Measurements from ENCODE around the gene IL2RA.

The IL2RA gene

GRCh38 chr10:6030217-6030616, 31.9 kb downstream of the IL2RA start:
- Mint-ChIP-seq H3K4me3 (no peak overlapping the region), H3K27ac (no peak overlapping the region), H3K27me3 (ENCODE audit: low read depth) (no peaks in the 10 kb centered on the region), H3K36me3 (ENCODE audit: low read depth) (peaks cover 58% of the 10 kb centered on the region), H3K9me3 (peaks cover 7% of the 10 kb centered on the region), H3K4me1 (ENCODE audit: low read depth) (peaks cover 41% of the 10 kb centered on the region)

GRCh38 chr10:6027929-6028328, 34.2 kb downstream of the IL2RA start:
- H3K4me3 Mint-ChIP-seq: no peak overlapping the region
- H3K4me1 Mint-ChIP-seq (ENCODE audit: low read depth): peaks cover 33% of the 10 kb centered on the region
- peaks cover 7% of the 10 kb centered on the region for H3K9me3 Mint-ChIP-seq
- peaks cover 60% of the 10 kb centered on the region for H3K36me3 Mint-ChIP-seq (ENCODE audit: low read depth)
- H3K27me3 Mint-ChIP-seq (ENCODE audit: low read depth): no peaks in the 10 kb centered on the region
- peak overlapping the region; percentile 63 for H3K27ac Mint-ChIP-seq

- Mint-ChIP-seq H3K4me1 (ENCODE audit: low read depth) (peaks cover 36% of the 10 kb centered on the region), H3K27ac (no peak overlapping the region), H3K4me3 (no peak overlapping the region), H3K9me3 (peaks cover 3% of the 10 kb centered on the region), H3K36me3 (ENCODE audit: low read depth) (peaks cover 69% of the 10 kb centered on the region), H3K27me3 (ENCODE audit: low read depth) (no peaks in the 10 kb centered on the region)
These were observed 36.4 kb downstream of the IL2RA start for GRCh38 chr10:6025683-6026255.

- H3K27me3 Mint-ChIP-seq (ENCODE audit: low read depth): no peaks in the 10 kb centered on the region
- peaks cover 36% of the 10 kb centered on the region for H3K4me1 Mint-ChIP-seq (ENCODE audit: low read depth)
- H3K9me3 Mint-ChIP-seq: no peaks in the 10 kb centered on the region
- H3K4me3 Mint-ChIP-seq: no peak overlapping the region
- H3K27ac Mint-ChIP-seq: no peak overlapping the region
- peaks cover 70% of the 10 kb centered on the region for H3K36me3 Mint-ChIP-seq (ENCODE audit: low read depth)
These were observed 37.9 kb downstream of the IL2RA start for GRCh38 chr10:6024334-6024682.

- peaks cover 75% of the 10 kb centered on the region for H3K36me3 Mint-ChIP-seq (ENCODE audit: low read depth)
- H3K4me1 Mint-ChIP-seq (ENCODE audit: low read depth): peaks cover 41% of the 10 kb centered on the region
- no peak overlapping the region for H3K27ac Mint-ChIP-seq
- no peaks in the 10 kb centered on the region for H3K27me3 Mint-ChIP-seq (ENCODE audit: low read depth)
- no peak overlapping the region for H3K4me3 Mint-ChIP-seq
- no peaks in the 10 kb centered on the region for H3K9me3 Mint-ChIP-seq
These were observed 38.4 kb downstream of the IL2RA start for GRCh38 chr10:6023661-6024333.

- H3K9me3 Mint-ChIP-seq: no peaks in the 10 kb centered on the region
- H3K27ac Mint-ChIP-seq: peak overlapping the region; percentile 14
- H3K36me3 Mint-ChIP-seq (ENCODE audit: low read depth): peaks cover 74% of the 10 kb centered on the region
- peaks cover 34% of the 10 kb centered on the region for H3K4me1 Mint-ChIP-seq (ENCODE audit: low read depth)
- H3K4me3 Mint-ChIP-seq: no peak overlapping the region
- H3K27me3 Mint-ChIP-seq (ENCODE audit: low read depth): no peaks in the 10 kb centered on the region
These were observed 39.5 kb downstream of the IL2RA start for GRCh38 chr10:6022660-6023059.

- Mint-ChIP-seq H3K36me3 (ENCODE audit: low read depth) (peaks cover 71% of the 10 kb centered on the region), H3K9me3 (no peaks in the 10 kb centered on the region), H3K27me3 (ENCODE audit: low read depth) (no peaks in the 10 kb centered on the region), H3K4me3 (no peak overlapping the region), H3K4me1 (ENCODE audit: low read depth) (peaks cover 37% of the 10 kb centered on the region), H3K27ac (no peak overlapping the region)
These were observed 41.3 kb downstream of the IL2RA start for GRCh38 chr10:6020826-6021225.

- peaks cover 46% of the 10 kb centered on the region for H3K4me1 Mint-ChIP-seq (ENCODE audit: low read depth)
- H3K9me3 Mint-ChIP-seq: no peaks in the 10 kb centered on the region
- no peaks in the 10 kb centered on the region for H3K27me3 Mint-ChIP-seq (ENCODE audit: low read depth)
- H3K27ac Mint-ChIP-seq: no peak overlapping the region
- H3K36me3 Mint-ChIP-seq (ENCODE audit: low read depth): peaks cover 76% of the 10 kb centered on the region
- no peak overlapping the region for H3K4me3 Mint-ChIP-seq
These were observed 42.4 kb downstream of the IL2RA start for GRCh38 chr10:6019796-6020195.

- no peaks in the 10 kb centered on the region for H3K27me3 Mint-ChIP-seq (ENCODE audit: low read depth)
- peak overlapping the region; percentile 23 for H3K27ac Mint-ChIP-seq
- peaks cover 49% of the 10 kb centered on the region for H3K4me1 Mint-ChIP-seq (ENCODE audit: low read depth)
- H3K36me3 Mint-ChIP-seq (ENCODE audit: low read depth): peaks cover 74% of the 10 kb centered on the region
- no peaks in the 10 kb centered on the region for H3K9me3 Mint-ChIP-seq
- no peak overlapping the region for H3K4me3 Mint-ChIP-seq
These were observed 43.0 kb downstream of the IL2RA start for GRCh38 chr10:6019010-6019782.

- Mint-ChIP-seq H3K4me3 (no peak overlapping the region), H3K4me1 (ENCODE audit: low read depth) (peaks cover 49% of the 10 kb centered on the region), H3K36me3 (ENCODE audit: low read depth) (peaks cover 72% of the 10 kb centered on the region), H3K27me3 (ENCODE audit: low read depth) (no peaks in the 10 kb centered on the region), H3K27ac (no peak overlapping the region), H3K9me3 (no peaks in the 10 kb centered on the region)
These were observed 43.7 kb downstream of the IL2RA start for GRCh38 chr10:6018422-6018821.

GRCh38 chr10:6017781-6018354, 44.3 kb downstream of the IL2RA start:
- Mint-ChIP-seq H3K36me3 (ENCODE audit: low read depth) (peaks cover 69% of the 10 kb centered on the region), H3K4me1 (ENCODE audit: low read depth) (peaks cover 49% of the 10 kb centered on the region), H3K9me3 (no peaks in the 10 kb centered on the region), H3K27ac (no peak overlapping the region), H3K4me3 (no peak overlapping the region), H3K27me3 (ENCODE audit: low read depth) (no peaks in the 10 kb centered on the region)

- Mint-ChIP-seq H3K4me3 (peak overlapping the region; percentile 53), H3K36me3 (ENCODE audit: low read depth) (peaks cover 61% of the 10 kb centered on the region)
These were observed 47.9 kb downstream of the IL2RA start for GRCh38 chr10:6014241-6014761.

GRCh38 chr10:6013413-6014192, 48.6 kb downstream of the IL2RA start:
- Mint-ChIP-seq H3K4me3 (no peak overlapping the region), H3K27ac (peak overlapping the region; percentile 93), H3K9me3 (peaks cover 3% of the 10 kb centered on the region), H3K4me1 (ENCODE audit: low read depth) (peaks cover 40% of the 10 kb centered on the region), H3K36me3 (ENCODE audit: low read depth) (peaks cover 57% of the 10 kb centered on the region), H3K27me3 (ENCODE audit: low read depth) (no peaks in the 10 kb centered on the region)

More at GRCh38 chr10:6014241-6014761, 47.9 kb downstream of the IL2RA start:
- peak overlapping the region; percentile 93 for H3K27ac Mint-ChIP-seq
- H3K9me3 Mint-ChIP-seq: peaks cover under 1% of the 10 kb centered on the region
- peaks cover 44% of the 10 kb centered on the region for H3K4me1 Mint-ChIP-seq (ENCODE audit: low read depth)
- no peaks in the 10 kb centered on the region for H3K27me3 Mint-ChIP-seq (ENCODE audit: low read depth)

Data from T-helper 1 cell treated with Interleukin-12 subunit alpha and Interleukin-12 subunit beta and Interleukin-4 antibody, amounts not matched to agents 30 μg/mL and 1 μg/mL, for 36 hours (primary cell).